Liver (tissue), 3 donors: ENCODE measurements around the gene SOX5.

Experiments used
- CTCF ChIP-seq: fragments of 150-350 bp; IDR thresholded peaks from 2 replicates; pipeline ENCODE4 v1.5.1; 2017; ENCODE audit warnings: improper control_type of control experiment, low read depth, low read length; ENCODE audit not compliant: missing input control
- FOXA1 ChIP-seq: IDR thresholded peaks from 2 replicates; pipeline ENCODE4 v1.6.1; 2016; ENCODE audit warnings: antibody characterized with exemption
- JUND ChIP-seq, 2 donors: IDR thresholded peaks; 2 replicates each; pipeline ENCODE4 v1.6.1; 2016; ENCODE audit warnings: antibody characterized with exemption in 2 of 2
- RAD21 ChIP-seq, 2 donors: IDR thresholded peaks; 2 replicates each; pipeline ENCODE4 v1.6.1; 2016; ENCODE audit warnings: antibody characterized with exemption in 2 of 2, mild to moderate bottlenecking in 2 of 2
- TAF1 ChIP-seq: conservative IDR thresholded peaks from 2 replicates; pipeline ENCODE4 v1.6.1; 2016; ENCODE audit warnings: antibody characterized with exemption, mild to moderate bottlenecking
- YY1 ChIP-seq: IDR thresholded peaks from 2 replicates; pipeline ENCODE4 v1.6.1; 2016; ENCODE audit warnings: antibody characterized with exemption, mild to moderate bottlenecking
- TF ChIP-seq, protein P1 (sequence below): IDR thresholded peaks from 2 replicates; pipeline ENCODE4 v1.6.1; 2016; ENCODE audit warnings: antibody characterized with exemption
- donor health status: healthy.
- donor health status: healthy.

- no peak for TF ChIP-seq CTCF
- TF ChIP-seq, protein P1, sequence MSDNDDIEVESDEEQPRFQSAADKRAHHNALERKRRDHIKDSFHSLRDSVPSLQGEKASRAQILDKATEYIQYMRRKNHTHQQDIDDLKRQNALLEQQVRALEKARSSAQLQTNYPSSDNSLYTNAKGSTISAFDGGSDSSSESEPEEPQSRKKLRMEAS, result no peak
- no peak for TF ChIP-seq YY1
- peak in 1 of 2 donors; percentile 23 for TF ChIP-seq RAD21 (IDR thresholded peaks at IDR 0.05)
- TF ChIP-seq FOXA1, result no peak
- no peak for TF ChIP-seq TAF1
- TF ChIP-seq JUND (IDR thresholded peaks at IDR 0.05), result no peak
Measured at GRCh38 chr12:23528316-23528715, 421.2 kb downstream of the SOX5 start.
